Psoas muscle (tissue), 8 donors: ENCODE data around the gene COL26A1. TPM values are rescaled to one million over a fixed set of nuclear protein-coding genes. Genes with fewer than 3 reads are reported as not detected.

Source experiments
- ATAC-seq, 4 donors: fragments of 200-7000 bp; cut with Tn5 transposase; one replicate each; pipeline ENCODE4 v1.9.1; 2020; ENCODE audit warnings: moderate library complexity in 3 of 4, mild to moderate bottlenecking in 2 of 4
- DNase-seq, 2 donors: peaks; one replicate each; pipeline ENCODE4 v3.0.0-alpha.2; 2020
- H3K27ac ChIP-seq: fragments of 200-600 bp; one replicate; pipeline ENCODE4 v1.8.0; 2022
- H3K27me3 ChIP-seq, 3 donors: fragments of 200-600 bp in 1 of 3; one replicate each; pipeline versions ENCODE4 v1.6.1 to v1.8.0; 2013 to 2022; ENCODE audit warnings: low read length in 2 of 3, mild to moderate bottlenecking in 2 of 3, moderate library complexity in 1 of 3; ENCODE audit not compliant: insufficient read depth in 3 of 3
- H3K36me3 ChIP-seq, 2 donors: fragments of 200-600 bp in 1 of 2; one replicate each; pipeline versions ENCODE4 v1.6.1 to v1.8.0; 2013 to 2022; ENCODE audit warnings: low read depth in 1 of 2, mild to moderate bottlenecking in 1 of 2, moderate library complexity in 1 of 2; ENCODE audit not compliant: insufficient read depth in 1 of 2
- H3K4me1 ChIP-seq: fragments of 200-600 bp; one replicate; pipeline ENCODE4 v1.8.0; 2022
- H3K4me3 ChIP-seq: fragments of 200-600 bp; one replicate; pipeline ENCODE4 v1.8.0; 2022; ENCODE audit warnings: mild to moderate bottlenecking
- H3K9me3 ChIP-seq: fragments of 200-600 bp; one replicate; pipeline ENCODE4 v1.8.0; 2022
- WGBS, 3 donors: extraction: QIAGEN DNeasy Blood & Tissue Kit; methylation state at CpG; one replicate each; pipeline versions ENCODE4 v1.1.6 to v1.1.7; 2013; 5-methylcytosine and 5-hydroxymethylcytosine counted together
- intact Hi-C, 2 donors: fragments of 100-400 bp; cut with DNase I; formaldehyde crosslinking; loops; one replicate each; pipeline versions ENCODE4 v1.11.0 to v1.14.2; 2022
- polyA plus RNA-seq, 3 donors: library from polyadenylated mRNA; stranded (reverse); fragments of 200-250 nt; gene quantifications; one replicate each; pipeline ENCODE4 v1.2.3, GENCODE V29; 2013
- total RNA-seq, 4 donors: library from RNA; stranded (reverse); fragmentation: NEBNext Ultra II Directional in 2 of 4; extraction: Animal tissue kit (Norgen Biotek cat#: 25700) in 2 of 4; gene quantifications; one replicate each; pipeline versions ENCODE4 v1.2.1 to v1.2.4, GENCODE V29; 2021 to 2023
- TF ChIP-seq, protein P1 (sequence below): fragments of 200-600 bp; IDR thresholded peaks from one replicate; pipeline ENCODE4 v1.8.0; 2022; ENCODE audit warnings: antibody characterized with exemption
- donor health status: healthy with polysubstance abuse.
- donor health status: DM: no; HTN: no; CAD: no; lungs with moderate emphysema.
- donor health status: Bipolar disorder and iron deficiency.
- donor health status: healthy.
- donor health status: DM: yes; HTN: yes; CAD: no.
- donor health status: DM: no; HTN: no; CAD: no.
- donor health status: DM: no; HTN: no; CAD: no.
- donor health status: DM: yes; HTN: yes; CAD: no.

The COL26A1 gene
- total and polyA plus RNA-seq, 7 donors, result 0.03 TPM; not detected in 6

DNA sequence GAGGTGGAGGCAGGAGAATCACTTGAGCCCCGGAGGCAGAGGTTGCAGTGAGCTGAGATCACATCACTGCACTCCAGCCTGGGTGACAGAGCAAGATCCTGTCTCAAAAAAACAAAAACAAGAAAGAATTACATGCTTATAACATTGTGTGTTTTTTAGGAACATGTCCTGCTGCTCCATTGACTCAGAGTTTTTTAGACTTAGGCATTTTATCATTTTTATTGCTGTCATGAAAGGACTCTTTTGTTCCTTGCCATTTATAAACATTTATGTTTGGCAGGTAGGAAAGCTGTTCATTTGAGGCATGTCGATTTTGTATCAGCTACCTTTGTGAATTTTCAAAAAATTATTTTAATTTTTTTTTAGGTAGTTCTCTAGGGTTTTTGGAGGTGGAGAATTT, 20.3 kb downstream of the COL26A1 start:
- Histone ChIP-seq H3K9me3 (no peaks in the 10 kb centered on the region), H3K27ac (no peak overlapping the region), H3K27me3 (peaks cover 0 to 8% (median 3%) of the 10 kb centered on the region in 3 donors), H3K4me3 (no peak overlapping the region), H3K4me1 (peaks cover 6% of the 10 kb centered on the region), H3K36me3 (no peaks in the 10 kb centered on the region)
- intact Hi-C loops, result no loop called here
- 50 to 69% (median 55%) methylated on average over 2 of the region's 2 CpGs for WGBS, 3 donors
- DNase-seq, result no peak
- TF ChIP-seq, protein P1, sequence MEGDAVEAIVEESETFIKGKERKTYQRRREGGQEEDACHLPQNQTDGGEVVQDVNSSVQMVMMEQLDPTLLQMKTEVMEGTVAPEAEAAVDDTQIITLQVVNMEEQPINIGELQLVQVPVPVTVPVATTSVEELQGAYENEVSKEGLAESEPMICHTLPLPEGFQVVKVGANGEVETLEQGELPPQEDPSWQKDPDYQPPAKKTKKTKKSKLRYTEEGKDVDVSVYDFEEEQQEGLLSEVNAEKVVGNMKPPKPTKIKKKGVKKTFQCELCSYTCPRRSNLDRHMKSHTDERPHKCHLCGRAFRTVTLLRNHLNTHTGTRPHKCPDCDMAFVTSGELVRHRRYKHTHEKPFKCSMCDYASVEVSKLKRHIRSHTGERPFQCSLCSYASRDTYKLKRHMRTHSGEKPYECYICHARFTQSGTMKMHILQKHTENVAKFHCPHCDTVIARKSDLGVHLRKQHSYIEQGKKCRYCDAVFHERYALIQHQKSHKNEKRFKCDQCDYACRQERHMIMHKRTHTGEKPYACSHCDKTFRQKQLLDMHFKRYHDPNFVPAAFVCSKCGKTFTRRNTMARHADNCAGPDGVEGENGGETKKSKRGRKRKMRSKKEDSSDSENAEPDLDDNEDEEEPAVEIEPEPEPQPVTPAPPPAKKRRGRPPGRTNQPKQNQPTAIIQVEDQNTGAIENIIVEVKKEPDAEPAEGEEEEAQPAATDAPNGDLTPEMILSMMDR, result no peak
- no peak for ATAC-seq

DNA sequence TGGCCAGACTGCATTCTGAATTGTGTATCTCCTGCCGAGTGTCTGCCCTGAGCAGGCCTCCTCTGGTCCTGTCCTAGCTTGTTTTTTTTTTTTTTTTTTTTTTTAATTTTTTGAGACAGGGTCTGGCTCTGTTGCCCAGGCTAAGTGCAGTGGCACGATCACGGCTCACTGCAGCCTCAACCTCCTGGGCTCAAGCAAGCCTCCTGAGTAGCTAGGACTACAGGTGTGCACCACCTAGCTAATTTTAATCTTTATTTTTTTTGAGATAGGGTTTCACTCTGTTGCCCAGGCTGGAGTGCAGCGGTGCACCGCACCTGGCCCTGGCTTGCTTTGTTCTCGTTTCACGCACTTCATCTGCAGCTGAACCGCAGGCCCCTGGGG, 23.5 kb downstream of the COL26A1 start:
- no peak overlapping the region for H3K27ac ChIP-seq
- WGBS, 3 donors, result 56 to 77% (median 60%) methylated on average over 8 of the region's 8 CpGs
- ATAC-seq, result no peak

DNA sequence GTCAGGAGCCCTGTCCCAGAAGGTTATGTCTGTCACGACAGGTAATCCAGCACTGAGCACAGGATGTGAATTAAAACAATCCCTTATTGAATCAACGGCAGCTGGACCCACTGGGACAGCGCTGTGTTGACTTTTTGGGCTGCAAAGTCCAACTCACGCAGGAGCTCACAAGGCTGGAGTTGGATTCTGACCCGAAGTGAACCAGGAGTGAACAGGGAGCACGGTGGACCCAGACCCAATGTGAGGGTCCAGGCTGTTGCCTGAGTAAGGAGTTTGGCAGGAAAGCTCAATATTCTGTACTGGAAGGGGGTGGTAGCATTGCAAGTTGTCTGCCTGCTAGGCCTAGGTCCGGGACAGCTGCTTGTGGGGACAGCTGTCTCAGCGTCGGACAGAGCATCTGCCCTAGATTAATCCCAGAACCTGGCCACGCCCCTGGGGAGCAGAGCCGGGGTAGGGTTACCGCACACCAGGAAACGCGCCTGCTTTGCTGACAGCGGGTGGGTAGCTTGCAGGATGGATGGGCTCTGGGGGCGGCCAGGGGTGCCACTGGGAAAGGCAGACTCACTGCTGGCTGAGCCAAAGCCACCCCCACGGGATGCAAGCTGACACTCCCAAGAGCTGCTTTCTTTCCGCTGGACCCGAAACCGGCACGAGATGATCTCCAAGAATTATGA, 24.0 kb downstream of the COL26A1 start:
- Histone ChIP-seq H3K27ac (no peak overlapping the region), H3K36me3 (no peaks in the 10 kb centered on the region), H3K4me1 (peaks cover 6% of the 10 kb centered on the region), H3K9me3 (no peaks in the 10 kb centered on the region), H3K27me3 (peaks cover 0 to 16% (median 2%) of the 10 kb centered on the region in 3 donors), H3K4me3 (peak overlapping the region; percentile 11)
- DNase-seq (peak; percentile 25 to 65), ATAC-seq (peak in 3 of 4 donors; percentile 56 to 92 (median 73))
- TF ChIP-seq, protein P1, result no peak
- intact Hi-C loops, result no loop called here
- 9 to 10% (median 9%) methylated on average over 21 of the region's 21 CpGs for WGBS, 3 donors

More for the DNA sequence above, 23.5 kb downstream of the COL26A1 start:
- TF ChIP-seq, protein P1, result no peak
- Histone ChIP-seq H3K9me3 (no peaks in the 10 kb centered on the region), H3K27me3 (peaks cover 0 to 16% (median 2%) of the 10 kb centered on the region in 3 donors), H3K4me3 (no peak overlapping the region), H3K36me3 (no peaks in the 10 kb centered on the region), H3K4me1 (peaks cover 6% of the 10 kb centered on the region)
- DNase-seq, result no peak
- intact Hi-C loops, result no loop called here

DNA sequence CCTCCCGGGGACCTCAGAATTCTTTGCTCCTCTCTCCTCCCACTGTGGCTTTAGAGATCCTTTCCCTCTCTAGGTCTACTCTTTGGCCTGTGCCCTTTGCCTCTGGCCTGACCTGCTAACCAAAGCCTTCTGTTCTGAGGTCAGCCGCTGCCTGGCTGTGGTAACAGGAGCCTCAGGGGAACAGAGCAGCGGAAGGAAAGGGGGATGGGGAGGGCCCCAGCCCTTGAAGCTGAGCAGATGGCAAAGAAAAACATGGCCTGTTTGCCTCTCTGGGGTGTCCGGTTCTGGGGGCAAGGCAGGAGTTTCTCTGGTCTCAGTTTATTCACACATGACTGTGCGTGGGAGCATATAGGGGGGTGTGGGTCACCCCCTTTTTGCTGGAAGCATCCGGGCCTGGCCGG, 28.2 kb downstream of the COL26A1 start:
- 40 to 46% (median 44%) methylated on average over 7 of the region's 7 CpGs for WGBS, 3 donors
- TF ChIP-seq, protein P1, result no peak
- DNase-seq, result no peak
- Histone ChIP-seq H3K4me1 (peaks cover 6% of the 10 kb centered on the region), H3K27ac (no peak overlapping the region), H3K27me3 (peaks cover 0 to 31% (median 2%) of the 10 kb centered on the region in 3 donors), H3K4me3 (no peak overlapping the region), H3K9me3 (no peaks in the 10 kb centered on the region), H3K36me3 (no peaks in the 10 kb centered on the region)
- ATAC-seq, result no peak
- intact Hi-C loops, result no loop called here

DNA sequence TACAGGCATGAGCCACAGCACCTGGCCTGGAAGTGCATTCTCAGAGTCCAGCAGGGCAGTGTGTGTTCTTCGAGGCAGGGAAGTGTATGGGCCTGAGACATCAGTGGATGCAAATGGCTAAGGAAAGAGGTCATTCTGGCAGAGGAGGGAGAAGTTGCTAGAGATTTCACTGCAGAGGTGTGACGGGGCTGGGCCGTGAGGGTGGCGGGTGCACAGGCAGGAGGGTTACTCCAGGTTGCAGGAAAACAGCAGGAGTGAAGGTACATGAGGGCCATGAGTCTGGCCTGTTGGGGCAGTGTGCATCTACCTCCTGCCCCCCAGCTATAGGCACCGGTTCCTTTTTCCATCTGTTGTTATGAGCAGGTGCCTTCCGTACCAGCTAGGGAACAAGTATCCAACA, 29.3 kb downstream of the COL26A1 start:
- Histone ChIP-seq H3K27me3 (peaks cover 0 to 32% (median 4%) of the 10 kb centered on the region in 3 donors), H3K4me1 (no peaks in the 10 kb centered on the region), H3K27ac (no peak overlapping the region), H3K4me3 (no peak overlapping the region), H3K9me3 (no peaks in the 10 kb centered on the region), H3K36me3 (no peaks in the 10 kb centered on the region)
- DNase-seq (no peak), ATAC-seq (no peak)
- intact Hi-C loops, result no loop called here
- WGBS, 3 donors, result 78 to 84% (median 81%) methylated on average over 6 of the region's 6 CpGs
- TF ChIP-seq, protein P1, result no peak
